OCI-LY7 (cell line): ENCODE data around the gene PRDM2. TPM values are rescaled to one million over a fixed set of nuclear protein-coding genes. Genes with fewer than 3 reads are reported as not detected.

Experiments used
- BruUV-seq: library from RNA; stranded (reverse); fragments of 400-500 nt; replicated peaks from 2 replicates; lab custom pipeline; 2021; lab: Mats Ljungman, UMichigan
- CTCF ChIA-PET: fragments of 300-600 bp; sonication (Branson Sonifier 250); formaldehyde crosslinking; loops from one replicate; lab custom pipeline; 2022; ENCODE audit warnings: antibody characterized with exemption; ENCODE audit not compliant: unreplicated experiment; lab: Charles Lee
- POLR2A ChIA-PET: fragments of 300-600 bp; sonication (Branson Sonifier 250); formaldehyde crosslinking; loops from one replicate; lab custom pipeline; 2022; ENCODE audit warnings: antibody characterized with exemption; lab: Charles Lee
- DNase-seq: peaks from one replicate; pipeline ENCODE4 v3.0.0-alpha.2; 2015; ENCODE audit warnings: low spot score
- H2AFZ ChIP-seq: fragments of 200-600 bp; sonication (generic), shearing (Covaris generic); 2 replicates; pipeline ENCODE4 v1.6.1; 2014; ENCODE audit warnings: mild to moderate bottlenecking, antibody characterized with exemption, low read length, moderate library complexity
- H3K27ac ChIP-seq: fragments of 200-600 bp; sonication (generic); 2 replicates; pipeline ENCODE4 v1.5.1; 2014; ENCODE audit warnings: mixed run types, low read depth, mild to moderate bottlenecking, moderate library complexity, low read length, inconsistent platforms; ENCODE audit not compliant: poor library complexity, severe bottlenecking
- H3K36me3 ChIP-seq: fragments of 200-600 bp; sonication (generic); 2 replicates; pipeline ENCODE4 v1.6.1; 2014; ENCODE audit warnings: mild to moderate bottlenecking, antibody characterized with exemption, low read length, moderate library complexity, mixed read lengths; ENCODE audit not compliant: insufficient read depth
- H3K4me1 ChIP-seq: fragments of 200-600 bp; sonication (generic); 2 replicates; pipeline ENCODE4 v1.5.1; 2014; ENCODE audit warnings: mild to moderate bottlenecking, low read length; ENCODE audit not compliant: insufficient read depth, poor library complexity, severe bottlenecking
- H3K4me2 ChIP-seq: fragments of 200-600 bp; sonication (generic); 2 replicates; pipeline ENCODE4 v1.6.1; 2014; ENCODE audit warnings: mild to moderate bottlenecking, low read length
- H3K4me3 ChIP-seq: fragments of 200-600 bp; sonication (generic); 2 replicates; pipeline ENCODE4 v1.5.1; 2014; ENCODE audit warnings: mild to moderate bottlenecking, low read depth, low read length; ENCODE audit not compliant: poor library complexity, severe bottlenecking
- H3K79me2 ChIP-seq: fragments of 200-600 bp; sonication (generic); 2 replicates; pipeline ENCODE4 v1.6.1; 2016; ENCODE audit warnings: low read depth, mild to moderate bottlenecking, low read length, moderate library complexity, mixed read lengths; ENCODE audit not compliant: insufficient read depth
- H3K9me2 ChIP-seq: fragments of 200-600 bp; sonication (generic); 2 replicates; pipeline ENCODE4 v1.6.1; 2016; ENCODE audit warnings: mild to moderate bottlenecking, low read length, mixed read lengths; ENCODE audit not compliant: insufficient read depth
- H3K9me3 ChIP-seq: fragments of 200-600 bp; sonication (generic); 2 replicates; pipeline ENCODE4 v1.6.1; 2014; ENCODE audit warnings: mild to moderate bottlenecking, mixed run types, low read length, mixed read lengths
- H4K20me1 ChIP-seq: fragments of 200-600 bp; sonication (generic); 2 replicates; pipeline ENCODE4 v1.6.1; 2014; ENCODE audit warnings: mild to moderate bottlenecking, antibody characterized with exemption, low read length, moderate library complexity, mixed read lengths; ENCODE audit not compliant: insufficient read depth
- CTCF ChIP-seq: fragments of 200-600 bp; sonication (generic); conservative IDR thresholded peaks from 2 replicates; pipeline ENCODE4 v1.5.1; 2014; ENCODE audit warnings: mild to moderate bottlenecking, antibody characterized with exemption, low read length, moderate library complexity, mixed read lengths
- EZH2phosphoT487 ChIP-seq: fragments of 200-600 bp; sonication (generic); IDR thresholded peaks from 2 replicates; pipeline ENCODE4 v1.6.1; 2018; ENCODE audit warnings: low read depth, borderline replicate concordance, mild to moderate bottlenecking, mixed run types, antibody characterized with exemption, low read length, moderate library complexity, mixed read lengths
- intact Hi-C: fragments of 100-400 bp; cut with micrococcal nuclease; formaldehyde crosslinking; loops from one replicate; pipeline ENCODE4 v1.10.0; 2022; ENCODE audit not compliant: unreplicated experiment
- small RNA-seq: library from RNA; depleted of rRNA; stranded (forward); fragments of <200 nt; gene quantifications from one replicate; pipeline ENCODE3, GENCODE V24; 2014
- total RNA-seq, 2 experiments: library from RNA; depleted of rRNA in 1 of 2; stranded (reverse); fragments of >200 nt in 1 of 2; shearing (Covaris generic) in 1 of 2; gene quantifications; 2 replicates each; pipeline ENCODE4 v1.2.3, GENCODE V29; 2014 to 2022

The PRDM2 gene
- total RNA-seq, 2 experiments from 2014 or later: 38.7 to 98.2 TPM

- Histone ChIP-seq H3K4me3 (no peak overlapping the region), H3K9me3 (no peaks in the 10 kb centered on the region), H3K79me2 (no peaks in the 10 kb centered on the region), H3K4me1 (no peaks in the 10 kb centered on the region), H3K36me3 (no peaks in the 10 kb centered on the region), H3K4me2 (no peak overlapping the region), H3K27ac (no peak overlapping the region), H4K20me1 (no peaks in the 10 kb centered on the region), H2AFZ (no peak overlapping the region), H3K9me2 (no peaks in the 10 kb centered on the region)
- TF ChIP-seq EZH2phosphoT487 (no peak), CTCF (no peak)
- BruUV-seq: no TSS peak
- intact Hi-C loops: no loop called here
- ChIA-PET CTCF (no interaction called here), POLR2A (interaction anchor here (0.6 kb wide), 1 partner anchor 1322 kb away, joined by 3 read pairs; no protein-coding TSS in a partner anchor)
- no peak for DNase-seq
Measured at GRCh38 chr1:13871886-13872285, 171.9 kb downstream of the PRDM2 start.

- TF ChIP-seq EZH2phosphoT487 (no peak), CTCF (no peak)
- no TSS peak for BruUV-seq
- CTCF ChIA-PET: no interaction called here
- Histone ChIP-seq H3K36me3 (no peaks in the 10 kb centered on the region), H2AFZ (no peak overlapping the region), H3K27ac (no peak overlapping the region), H3K79me2 (no peaks in the 10 kb centered on the region), H3K4me3 (no peak overlapping the region), H3K9me2 (no peaks in the 10 kb centered on the region), H3K4me2 (no peak overlapping the region), H3K4me1 (no peaks in the 10 kb centered on the region), H3K9me3 (no peaks in the 10 kb centered on the region), H4K20me1 (no peaks in the 10 kb centered on the region)
- intact Hi-C loops: no loop called here
- no peak for DNase-seq
- POLR2A ChIA-PET: no interaction called here
Measured at GRCh38 chr1:13873032-13873431, 173.0 kb downstream of the PRDM2 start.

Small RNA genes lying within 50 kb of the gene (small RNA-seq; reads per million reads assigned to genes)
- gene RF00564: not detected

Other genes starting within 250 kb of the PRDM2 start
- gene LRRC38, start 186.2 kb upstream of the PRDM2 start, total RNA-seq (2014; rRNA removed; shearing (Covaris generic)): not detected in 2 replicates
- not detected in 2 replicates for gene LRRC38, start 186.2 kb upstream of the PRDM2 start, total RNA-seq (2022)
- gene PDPN, start 116.4 kb upstream of the PRDM2 start, total RNA-seq (2014; rRNA removed; shearing (Covaris generic)): not detected in 2 replicates
- gene PDPN, start 116.4 kb upstream of the PRDM2 start, total RNA-seq (2022): not detected in 2 replicates